MCF 10A (cell line): ENCODE results near the gene SLC25A43. TPM values are rescaled to one million over a fixed set of nuclear protein-coding genes. Genes with fewer than 3 reads are reported as not detected.

Experiments used
- BruUV-seq: library from RNA; stranded (reverse); fragments of 400-500 nt; replicated peaks from 2 replicates; lab custom pipeline; 2021; lab: Mats Ljungman, UMichigan
- CTCF ChIA-PET: fragments of 300-600 bp; sonication (Branson Sonifier 250); formaldehyde crosslinking; extraction: SDS; loops from one replicate; lab custom pipeline; 2021; ENCODE audit warnings: antibody characterized with exemption, inconsistent platforms; lab: Yijun Ruan, JAX
- POLR2A ChIA-PET: fragments of 300-600, 350-650 bp; sonication (Branson Sonifier 250); formaldehyde crosslinking; extraction: SDS; loops from one replicate; lab custom pipeline; 2020; ENCODE audit warnings: antibody characterized with exemption, inconsistent platforms; lab: Yijun Ruan, JAX
- DNase-seq: peaks from one replicate; pipeline ENCODE4 v3.0.0-alpha.2; 2018; ENCODE audit not compliant: unreplicated experiment
- H3K27ac Mint-ChIP-seq: one replicate; pipeline ENCODE4 v1.8.0; 2022; ENCODE audit warnings: mild to moderate bottlenecking, low read depth, mixed read lengths; ENCODE audit not compliant: unreplicated experiment
- H3K27me3 Mint-ChIP-seq: one replicate; pipeline ENCODE4 v1.8.0; 2022; ENCODE audit warnings: mixed read lengths; ENCODE audit not compliant: insufficient read depth, unreplicated experiment
- H3K36me3 Mint-ChIP-seq: one replicate; pipeline ENCODE4 v1.8.0; 2022; ENCODE audit warnings: mild to moderate bottlenecking, moderate library complexity, mixed read lengths; ENCODE audit not compliant: insufficient read depth, unreplicated experiment
- H3K4me1 Mint-ChIP-seq: one replicate; pipeline ENCODE4 v1.8.0; 2022; ENCODE audit warnings: mixed read lengths; ENCODE audit not compliant: insufficient read depth, unreplicated experiment
- H3K4me3 Mint-ChIP-seq: one replicate; pipeline ENCODE4 v1.8.0; 2022; ENCODE audit warnings: mild to moderate bottlenecking, moderate library complexity, mixed read lengths; ENCODE audit not compliant: unreplicated experiment
- H3K9me3 Mint-ChIP-seq: one replicate; pipeline ENCODE4 v1.8.0; 2022; ENCODE audit warnings: mixed read lengths; ENCODE audit not compliant: unreplicated experiment
- CTCF ChIP-seq: fragments of 200-600 bp; IDR thresholded peaks from one replicate; pipeline ENCODE4 v1.8.0; 2022; ENCODE audit warnings: antibody characterized with exemption, mild to moderate bottlenecking; ENCODE audit not compliant: unreplicated experiment
- intact Hi-C: fragments of 100-400 bp; cut with micrococcal nuclease; formaldehyde crosslinking; loops from 2 replicates; pipeline ENCODE4 v1.14.1; 2022
- total RNA-seq: library from RNA; stranded (reverse); gene quantifications from 2 replicates; pipeline ENCODE4 v1.2.3, GENCODE V29; 2022

The SLC25A43 gene
- total RNA-seq, 1 experiment from 2014 or later, result 16.0 TPM

- Mint-ChIP-seq H3K27me3 (no peaks in the 10 kb centered on the region), H3K36me3 (no peaks in the 10 kb centered on the region), H3K4me1 (peaks cover 8% of the 10 kb centered on the region), H3K27ac (no peak overlapping the region), H3K9me3 (no peaks in the 10 kb centered on the region), H3K4me3 (no peak overlapping the region)
- no peak for TF ChIP-seq CTCF
- POLR2A ChIA-PET, result interaction anchor here (1.1 to 4.9 kb wide), 4 partner anchors 8 to 28 kb away, joined by 3 to 61 read pairs (median 4); partner anchors contain the start of gene SLC25A5
- no peak for DNase-seq
- intact Hi-C loops, result no loop called here
- no TSS peak for BruUV-seq
- CTCF ChIA-PET, result interaction anchor here (1.4 to 19.7 kb wide), 3 partner anchors 12 to 18 kb away, joined by 3 to 485 read pairs (median 14); no protein-coding TSS in a partner anchor
These were observed 96.9 kb downstream of the SLC25A43 start for GRCh38 chrX:119495734-119496726.

GRCh38 chrX:119497185-119497584 lies 98.0 kb downstream of the SLC25A43 start:
- Mint-ChIP-seq H3K4me1 (peaks cover 15% of the 10 kb centered on the region), H3K27me3 (no peaks in the 10 kb centered on the region), H3K4me3 (no peak overlapping the region), H3K9me3 (no peaks in the 10 kb centered on the region), H3K27ac (no peak overlapping the region), H3K36me3 (no peaks in the 10 kb centered on the region)
- BruUV-seq, result no TSS peak
- ChIA-PET CTCF (interaction anchor here (0.6 to 19.7 kb wide), 4 partner anchors 10 to 717 kb away, joined by 3 to 485 read pairs (median 3); no protein-coding TSS in a partner anchor), POLR2A (no interaction called here)
- intact Hi-C loops, result no loop called here
- DNase-seq, result no peak
- TF ChIP-seq CTCF, result no peak

- ChIA-PET POLR2A (interaction anchor here (1.0 kb wide), 1 partner anchor 31 kb away, joined by 3 read pairs; no protein-coding TSS in a partner anchor), CTCF (interaction anchor here (19.2 to 19.7 kb wide), 2 partner anchors 8 kb away, joined by 485 read pairs; no protein-coding TSS in a partner anchor)
- H3K36me3 Mint-ChIP-seq, result no peaks in the 10 kb centered on the region
- H3K4me1 Mint-ChIP-seq, result peaks cover 22% of the 10 kb centered on the region
- DNase-seq, result no peak
- no peak overlapping the region for H3K4me3 Mint-ChIP-seq
- TF ChIP-seq CTCF, result no peak
- H3K9me3 Mint-ChIP-seq, result no peaks in the 10 kb centered on the region
- BruUV-seq, result no TSS peak
- intact Hi-C loops, result no loop called here
- H3K27ac Mint-ChIP-seq, result no peak overlapping the region
- H3K27me3 Mint-ChIP-seq, result no peaks in the 10 kb centered on the region
These were observed 101.1 kb downstream of the SLC25A43 start for GRCh38 chrX:119500061-119500800.
